K562 (cell line): Measurements from ENCODE around the gene FAM83F. TPM values are rescaled to one million over a fixed set of nuclear protein-coding genes. Genes with fewer than 3 reads are reported as not detected.

Experiments
- ATAC-seq: fragments of 200-7000 bp; cut with Tn5 transposase; 3 replicates; pipeline ENCODE4 v1.9.1; 2020; ENCODE audit warnings: moderate library complexity
- BruUV-seq: library from RNA; stranded (reverse); fragments of 400-500 nt; replicated peaks from 2 replicates; lab custom pipeline; 2021; lab: Mats Ljungman, UMichigan
- CTCF ChIA-PET: fragments of 300-600 bp; formaldehyde crosslinking; extraction: SDS; loops from one replicate; lab custom pipeline; 2021; ENCODE audit warnings: low intra/inter-chr PET ratio; lab: Yijun Ruan, JAX
- POLR2A ChIA-PET: fragments of 300-600, 350-650 bp; sonication (Branson Sonifier 250); formaldehyde crosslinking; extraction: SDS; loops from one replicate; lab custom pipeline; 2021; ENCODE audit warnings: antibody characterized with exemption, inconsistent platforms; lab: Yijun Ruan, JAX
- DNase-seq, 4 experiments: peaks; one replicate each; pipeline versions ENCODE4 v3.0.0 to v3.0.0-alpha.2; 2011 to 2018; ENCODE audit warnings: low spot score in 3 of 4, mixed read lengths in 3 of 4; ENCODE audit errors: extremely low read depth in 1 of 4
- FAIRE-seq: peaks from 2 replicates; lab custom pipeline; 2011; peaks lifted over from hg19 to GRCh38; lab: Jason Lieb, UNC
- H2AFZ ChIP-seq: 2 replicates; pipeline ENCODE4 v1.6.0; 2011; ENCODE audit warnings: low read depth, low read length, control low read depth, inconsistent platforms
- H3K27ac ChIP-seq: fragments of 200-600 bp; 3 replicates; pipeline ENCODE4 v1.8.0; 2011; ENCODE audit warnings: low read depth, mild to moderate bottlenecking, control low read depth, inconsistent platforms, low read length, moderate library complexity, mixed read lengths; ENCODE audit errors: extremely low read depth
- H3K27me3 ChIP-seq, 2 experiments: fragments of 300-600 bp in 1 of 2; 2 replicates in 1 of 2; 3 replicates in 1 of 2; pipeline versions ENCODE4 v1.6.0 to v1.8.0; 2011; ENCODE audit warnings: inconsistent platforms in 2 of 2, low read length in 2 of 2, mild to moderate bottlenecking in 1 of 2, mixed read lengths in 1 of 2, moderate library complexity in 1 of 2; ENCODE audit not compliant: control insufficient read depth in 2 of 2, insufficient read depth in 2 of 2
- H3K36me3 ChIP-seq: fragments of 300-600 bp; 3 replicates; pipeline ENCODE4 v1.8.0; 2011; ENCODE audit warnings: mild to moderate bottlenecking, low read length, inconsistent platforms; ENCODE audit not compliant: control insufficient read depth, insufficient read depth
- H3K4me1 ChIP-seq, 2 experiments: fragments of 200-600 bp in 1 of 2; replicated peaks in 1 of 2; 2 replicates in 1 of 2; 3 replicates in 1 of 2; pipeline versions ENCODE4 v1.5.1 to v1.8.0; 2011; ENCODE audit warnings: inconsistent platforms in 2 of 2, low read length in 2 of 2, mild to moderate bottlenecking in 1 of 2, mixed read lengths in 1 of 2, moderate library complexity in 1 of 2; ENCODE audit not compliant: control insufficient read depth in 2 of 2, insufficient read depth in 2 of 2
- H3K4me2 ChIP-seq: 2 replicates; pipeline ENCODE4 v1.6.1; 2011; ENCODE audit warnings: low read length, control low read depth, inconsistent platforms, mixed read lengths; ENCODE audit not compliant: insufficient read depth
- H3K4me3 ChIP-seq: fragments of 200-600 bp; sonication (generic), shearing (Covaris generic); 2 replicates; pipeline ENCODE4 v1.5.1; 2016; ENCODE audit warnings: control low read depth, inconsistent platforms
- H3K79me2 ChIP-seq: fragments of 200-600 bp; 3 replicates; pipeline ENCODE4 v1.8.0; 2011; ENCODE audit warnings: low read length, inconsistent platforms; ENCODE audit not compliant: control insufficient read depth, insufficient read depth
- H3K9ac ChIP-seq, 2 experiments: 2 replicates each; pipeline versions ENCODE4 v1.6.0 to v1.6.1; 2011; ENCODE audit warnings: low read depth in 2 of 2, low read length in 2 of 2, control low read depth in 1 of 2, inconsistent platforms in 1 of 2, mild to moderate bottlenecking in 1 of 2, mixed read lengths in 1 of 2; ENCODE audit not compliant: insufficient read depth in 1 of 2
- H3K9me1 ChIP-seq: one replicate; pipeline ENCODE4 v1.6.0; 2011; ENCODE audit warnings: inconsistent platforms, mild to moderate bottlenecking, low read length, moderate library complexity; ENCODE audit not compliant: control insufficient read depth, insufficient read depth
- H3K9me3 ChIP-seq: replicated peaks from 2 replicates; pipeline ENCODE4 v1.5.1; 2011; ENCODE audit warnings: low read depth, low read length, inconsistent platforms; ENCODE audit not compliant: control insufficient read depth, insufficient read depth
- H4K20me1 ChIP-seq: replicated peaks from 2 replicates; pipeline ENCODE4 v1.6.1; 2011; ENCODE audit warnings: low read length, inconsistent platforms, mixed read lengths; ENCODE audit not compliant: control insufficient read depth, insufficient read depth
- ARID2 ChIP-seq: fragments of 450-650 bp; IDR thresholded peaks from 2 replicates; pipeline ENCODE4 v1.6.1; 2017; ENCODE audit warnings: antibody characterized with exemption, mild to moderate bottlenecking
- BRCA1 ChIP-seq, 2 experiments: fragments of 450-650 bp in 1 of 2; sonication (generic) in 1 of 2; formaldehyde crosslinking in 1 of 2; IDR thresholded peaks; 2 replicates each; pipeline versions ENCODE4 v1.5.0 to v1.6.1; 2017 to 2020; ENCODE audit warnings: mild to moderate bottlenecking in 1 of 2, missing genetic modification reagents in 1 of 2
- CC2D1A ChIP-seq: fragments of 450-650 bp; IDR thresholded peaks from 2 replicates; pipeline ENCODE4 v1.6.1; 2017; ENCODE audit warnings: mild to moderate bottlenecking
- DMBX1 ChIP-seq: fragments of 250-450 bp; sonication (Bioruptor Pico); IDR thresholded peaks from 2 replicates; pipeline ENCODE4 v1.8.0; 2022; ENCODE audit warnings: inconsistent platforms, mild to moderate bottlenecking, moderate library complexity, borderline replicate concordance
- DNMT1 ChIP-seq: fragments of 450-650 bp; IDR thresholded peaks from 2 replicates; pipeline ENCODE4 v1.6.1; 2016; ENCODE audit warnings: antibody characterized with exemption, mild to moderate bottlenecking
- FUS ChIP-seq: fragments of 200-400 bp; formaldehyde crosslinking; optimal IDR thresholded peaks from 2 replicates; pipeline ENCODE3; 2017; ENCODE audit warnings: low read depth, low read length
- RB1 ChIP-seq: fragments of 450-650 bp; IDR thresholded peaks from 2 replicates; pipeline ENCODE4 v1.6.1; 2017; ENCODE audit warnings: low read depth, mild to moderate bottlenecking
- SOX6 ChIP-seq: fragments of 450-650 bp; IDR thresholded peaks from 2 replicates; pipeline ENCODE4 v1.6.1; 2014; ENCODE audit warnings: mild to moderate bottlenecking
- ZNF318 ChIP-seq, 2 experiments: fragments of 450-650 bp; IDR thresholded peaks; 2 replicates each; pipeline ENCODE4 v1.6.1; 2016; ENCODE audit warnings: mild to moderate bottlenecking in 2 of 2, borderline replicate concordance in 1 of 2, low read depth in 1 of 2, moderate library complexity in 1 of 2
- ZNF79 ChIP-seq: fragments of 250-450 bp; sonication (Bioruptor Pico); IDR thresholded peaks from 2 replicates; pipeline ENCODE4 v1.4.0; 2020; ENCODE audit warnings: low read depth, mild to moderate bottlenecking, moderate library complexity
- WGBS: fragments of 100-300 bp; shearing (Covaris generic); methylation state at CpG from one replicate; pipeline ENCODE4 v1.1.6; 2016; ENCODE audit warnings: low coverage, mixed read lengths; ENCODE audit not compliant: insufficient coverage; ENCODE audit errors: missing lambda C conversion rate; 5-methylcytosine and 5-hydroxymethylcytosine counted together
- in situ Hi-C: fragments of 300-500 bp; cut with MboI; formaldehyde crosslinking; loops from 4 replicates; pipeline ENCODE4 v1.15.0; 2018; ENCODE audit warnings: inconsistent platforms, mixed read lengths
- intact Hi-C: fragments of 100-400 bp; cut with micrococcal nuclease; formaldehyde crosslinking; loops from 2 replicates; pipeline ENCODE4 v1.14.2; 2022
- polyA plus RNA-seq, 8 experiments: library from polyadenylated mRNA; depleted of rRNA in 4 of 8; stranded (reverse) in 5 of 8; unstranded in 3 of 8; fragments of >200 nt; fragmentation: Nextera tagmentation in 2 of 8; fragmentation: Illumina TruSeq in 1 of 8; extraction: Ambion mirVana in 2 of 8; extraction: Trizol in 1 of 8; gene quantifications; 2 replicates each; pipeline versions ENCODE4 v1.2.1 to v1.2.3, GENCODE V29; 2011 to 2014; ENCODE audit warnings: inconsistent platforms in 1 of 8, missing spikeins in 1 of 8
- total RNA-seq, 7 experiments: library from RNA; depleted of rRNA in 6 of 7; stranded (reverse); fragments of >200 nt in 6 of 7; fragmentation: Illumina TruSeq in 2 of 7; extraction: Trizol in 2 of 7; gene quantifications; 2 replicates each; pipeline versions ENCODE4 v1.2.1 to v1.2.3, GENCODE V29; 2011 to 2021; ENCODE audit warnings: low replicate concordance in 1 of 7
- TF ChIP-seq, protein P1 (sequence below): sonication (generic); formaldehyde crosslinking; IDR thresholded peaks from 2 replicates; pipeline ENCODE4 v1.8.1; 2023; ENCODE audit warnings: mild to moderate bottlenecking, missing genetic modification reagents

The FAM83F gene
- total and polyA plus RNA-seq, 9 of the 15 experiments (the other 6 are each of a cell fraction or from before 2014, with no cell fraction given) = under 0.01 to 0.13 (median 0.04) TPM; not detected in 1

GRCh38 chr22:40036591-40037225 is 42.0 kb downstream of the FAM83F start:
- Histone ChIP-seq H3K9ac (peak overlapping the region in 1 of 2 experiments; percentile 29; a peak in 1 of 4 replicates), H3K4me2 (no peak overlapping the region), H3K4me1 (peaks cover 0 to 25% of the 10 kb centered on the region in 2 experiments; a peak in 4 of 5 replicates), H3K79me2 (no peaks in the 10 kb centered on the region), H3K9me1 (peaks cover 6% of the 10 kb centered on the region), H3K36me3 (no peaks in the 10 kb centered on the region), H2AFZ (peak overlapping the region; percentile 73; the same call in 1 of the 2 replicates), H3K4me3 (no peak overlapping the region), H3K27ac (no peak overlapping the region), H3K9me3 (no peaks in the 10 kb centered on the region), H4K20me1 (no peaks in the 10 kb centered on the region), H3K27me3 (no peaks in the 10 kb centered on the region)
- intact Hi-C loops (loop anchor here (5.0 kb wide), 1 partner anchor 504 kb away; the partner anchor contains the start of gene RPS19BP1), in situ Hi-C loops (loop anchor here (10.0 kb wide), 1 partner anchor 872 kb away; no protein-coding TSS in a partner anchor)
- BruUV-seq = no TSS peak
- POLR2A ChIA-PET = interaction anchor here (0.6 to 1.6 kb wide), 3 partner anchors 23 to 514 kb away, joined by 3 to 5 read pairs (median 3); no protein-coding TSS in a partner anchor
- CTCF ChIA-PET = interaction anchor here (0.6 to 0.8 kb wide), 4 partner anchors 8 to 502 kb away, joined by 3 to 8 read pairs (median 4); no protein-coding TSS in a partner anchor
- peak; percentile 92 for ATAC-seq
- 18% methylated on average over 9 of the region's 13 CpGs for WGBS
- FAIRE-seq = peak; percentile 95
- peak; percentile 63 to 81 (median 69) for DNase-seq
- TF ChIP-seq, protein P1, sequence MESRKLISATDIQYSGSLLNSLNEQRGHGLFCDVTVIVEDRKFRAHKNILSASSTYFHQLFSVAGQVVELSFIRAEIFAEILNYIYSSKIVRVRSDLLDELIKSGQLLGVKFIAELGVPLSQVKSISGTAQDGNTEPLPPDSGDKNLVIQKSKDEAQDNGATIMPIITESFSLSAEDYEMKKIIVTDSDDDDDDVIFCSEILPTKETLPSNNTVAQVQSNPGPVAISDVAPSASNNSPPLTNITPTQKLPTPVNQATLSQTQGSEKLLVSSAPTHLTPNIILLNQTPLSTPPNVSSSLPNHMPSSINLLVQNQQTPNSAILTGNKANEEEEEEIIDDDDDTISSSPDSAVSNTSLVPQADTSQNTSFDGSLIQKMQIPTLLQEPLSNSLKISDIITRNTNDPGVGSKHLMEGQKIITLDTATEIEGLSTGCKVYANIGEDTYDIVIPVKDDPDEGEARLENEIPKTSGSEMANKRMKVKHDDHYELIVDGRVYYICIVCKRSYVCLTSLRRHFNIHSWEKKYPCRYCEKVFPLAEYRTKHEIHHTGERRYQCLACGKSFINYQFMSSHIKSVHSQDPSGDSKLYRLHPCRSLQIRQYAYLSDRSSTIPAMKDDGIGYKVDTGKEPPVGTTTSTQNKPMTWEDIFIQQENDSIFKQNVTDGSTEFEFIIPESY (CRISPR knock-in tag) = peak; percentile 41; the same call in 1 of the 2 replicates
- TF ChIP-seq DMBX1 (CRISPR knock-in tag) (no peak), DNMT1 (no peak), ZNF79 (CRISPR knock-in tag) (no peak), SOX6 (peak; percentile 18; the same call in 1 of the 2 replicates), BRCA1 (IDR thresholded peaks at IDR 0.05) (no peak), BRCA1 (CRISPR knock-in tag; IDR thresholded peaks at IDR 0.05) (no peak), ZNF318 (IDR thresholded peaks at IDR 0.05; ENCODE audit: borderline replicate concordance in 1 of 2, low read depth in 1 of 2) (no peak), RB1 (peak; percentile 14; the same call in 1 of the 2 replicates), ARID2 (peak; percentile 71; the same call in 1 of the 2 replicates), CC2D1A (0 out of 2 replicates have a peak, but pooled peaks have one; percentile 35), FUS (no peak)
